H1 (cell line): Measurements from ENCODE around the gene SWI5. TPM values are rescaled to one million over a fixed set of nuclear protein-coding genes. Genes with fewer than 3 reads are reported as not detected.

Source experiments
- CTBP2 ChIP-seq: IDR thresholded peaks from 2 replicates; pipeline ENCODE4 v1.7.0; 2011; ENCODE audit warnings: borderline replicate concordance, mild to moderate bottlenecking, moderate library complexity, mixed read lengths, low read length; ENCODE audit not compliant: insufficient read depth, insufficient read length
- KDM1A ChIP-seq: fragments of 200-600, 300-600 bp; sonication (generic); IDR thresholded peaks from 2 replicates; pipeline ENCODE4 v1.7.1; 2016; ENCODE audit warnings: mild to moderate bottlenecking, low read length, borderline replicate concordance
- KDM5A ChIP-seq: fragments of 200-600 bp; IDR thresholded peaks from 2 replicates; pipeline ENCODE4 v1.7.1; 2012; ENCODE audit warnings: mild to moderate bottlenecking, low read length, inconsistent platforms, mixed read lengths
- SIX5 ChIP-seq: IDR thresholded peaks from 2 replicates; pipeline ENCODE4 v1.6.1; 2011; ENCODE audit warnings: mild to moderate bottlenecking, low read depth, low read length
- TAF1 ChIP-seq: IDR thresholded peaks from 2 replicates; pipeline ENCODE4 v1.6.1; 2011; ENCODE audit warnings: mild to moderate bottlenecking, low read depth, low read length
- TAF7 ChIP-seq: optimal IDR thresholded peaks from 2 replicates; pipeline ENCODE3; 2011; ENCODE audit warnings: low read depth, mild to moderate bottlenecking, inconsistent platforms, low read length, moderate library complexity, borderline replicate concordance
- TBP ChIP-seq: IDR thresholded peaks from 2 replicates; pipeline ENCODE4 v1.6.1; 2011; ENCODE audit warnings: low read depth, low read length, improper control_type of control experiment
- polyA plus RNA-seq, 7 experiments: library from polyadenylated mRNA; depleted of rRNA in 3 of 7; stranded (reverse) in 5 of 7; unstranded in 2 of 7; fragments of >200 nt in 5 of 7; fragments of 200-250 nt in 2 of 7; gene quantifications; 1 replicate in 5 of 7; 2 replicates in 1 of 7; 4 replicates in 1 of 7; pipeline versions ENCODE4 v1.2.1 to v1.2.3, GENCODE V29; 2011 to 2013; ENCODE audit warnings: missing spikeins in 2 of 7, mixed read lengths in 2 of 7
- total RNA-seq: library from RNA; stranded (reverse); fragmentation: NEBNext Ultra II Directional; extraction: Animal tissue kit (Norgen Biotek cat#: 25700); gene quantifications from 2 replicates; pipeline ENCODE4 v1.2.1, GENCODE V29; 2021

SWI5 gene
- total and polyA plus RNA-seq, 2 of the 8 experiments (the other 6 are each of a cell fraction or from before 2014, with no cell fraction given), result 29.0 to 59.5 TPM

DNA sequence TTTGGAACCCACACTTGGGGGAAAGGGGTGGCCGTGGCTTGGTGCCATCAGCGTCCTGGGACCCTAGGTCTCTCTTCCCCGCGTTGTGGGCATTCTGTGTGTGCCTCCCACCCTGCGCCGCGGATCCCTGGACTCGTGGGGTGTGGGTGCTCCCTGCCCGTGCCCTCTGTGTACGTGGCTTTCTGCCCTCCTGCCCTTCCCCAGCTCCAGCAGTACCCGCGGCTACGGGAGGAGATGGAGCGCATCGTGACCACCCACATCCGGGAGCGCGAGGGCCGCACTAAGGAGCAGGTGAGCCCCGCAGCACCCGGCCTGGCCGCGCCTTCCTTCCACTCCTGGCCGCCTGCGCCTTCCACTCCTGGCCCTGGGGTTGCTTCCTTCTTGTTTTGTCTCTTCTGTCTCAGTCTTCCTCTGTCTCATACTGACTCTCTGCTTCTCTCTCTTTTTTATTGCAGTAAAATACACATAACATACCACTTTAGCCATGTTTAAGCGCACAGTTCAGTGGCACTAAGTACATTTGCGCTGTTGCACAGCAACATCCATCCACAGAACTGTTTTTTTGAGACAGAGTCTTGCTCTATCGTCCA lies 42.2 kb upstream of the SWI5 start (continued):
- TF ChIP-seq SIX5 (no peak), CTBP2 (no peak), KDM1A (no peak), TAF7 (no peak), KDM5A (no peak), TAF1 (no peak), TBP (no peak)
